ENCODE measurements around the gene NR2F6. TPM values are rescaled to one million over a fixed set of nuclear protein-coding genes. Genes with fewer than 3 reads are reported as not detected.
"Not testable (repeated sequence)": the region's sequence is repeated elsewhere in the genome, so short reads cannot be mapped to it uniquely, and the experiment has no call there.

NR2F6 gene
- total RNA-seq, 1 donor from 2014 or later = 14.4 TPM

DNA sequence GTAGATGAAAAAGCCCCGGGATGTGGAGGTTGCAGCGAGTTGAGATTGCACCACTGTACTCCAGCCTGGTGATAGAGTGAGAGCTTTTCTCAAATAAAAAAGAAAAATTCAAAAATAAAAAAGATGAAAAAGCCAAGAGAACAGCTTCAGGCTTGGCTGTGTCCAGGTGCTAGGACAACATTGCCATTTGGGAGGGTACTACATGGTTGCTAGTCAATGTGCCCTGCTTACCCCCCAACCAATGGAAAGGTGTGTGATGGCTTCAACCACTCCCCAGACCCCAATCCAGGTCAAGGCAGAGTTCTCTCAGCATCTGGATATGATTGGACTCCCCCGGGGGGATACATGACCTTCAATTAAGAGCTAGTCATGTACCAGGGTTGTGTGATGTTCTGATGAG is 33.7 kb upstream of the NR2F6 start:
- no peaks in the 10 kb centered on the region for H3K27me3 Mint-ChIP-seq (ENCODE audit: insufficient read depth)
- peaks cover 4% of the 10 kb centered on the region for H3K4me1 Mint-ChIP-seq (ENCODE audit: low read depth)
- intact Hi-C loops (cut with micrococcal nuclease) = loop anchor here (1.0 kb wide), 1 partner anchor 12 kb away; the partner anchor contains the start of gene BABAM1
- no peak overlapping the region for H3K4me3 Mint-ChIP-seq
- H3K27ac Mint-ChIP-seq = no peak overlapping the region
- no peak for DNase-seq (ENCODE audit: low spot score)
- peaks cover 14% of the 10 kb centered on the region for H3K36me3 Mint-ChIP-seq (ENCODE audit: low read depth)
- no peaks in the 10 kb centered on the region for H3K9me3 Mint-ChIP-seq

DNA sequence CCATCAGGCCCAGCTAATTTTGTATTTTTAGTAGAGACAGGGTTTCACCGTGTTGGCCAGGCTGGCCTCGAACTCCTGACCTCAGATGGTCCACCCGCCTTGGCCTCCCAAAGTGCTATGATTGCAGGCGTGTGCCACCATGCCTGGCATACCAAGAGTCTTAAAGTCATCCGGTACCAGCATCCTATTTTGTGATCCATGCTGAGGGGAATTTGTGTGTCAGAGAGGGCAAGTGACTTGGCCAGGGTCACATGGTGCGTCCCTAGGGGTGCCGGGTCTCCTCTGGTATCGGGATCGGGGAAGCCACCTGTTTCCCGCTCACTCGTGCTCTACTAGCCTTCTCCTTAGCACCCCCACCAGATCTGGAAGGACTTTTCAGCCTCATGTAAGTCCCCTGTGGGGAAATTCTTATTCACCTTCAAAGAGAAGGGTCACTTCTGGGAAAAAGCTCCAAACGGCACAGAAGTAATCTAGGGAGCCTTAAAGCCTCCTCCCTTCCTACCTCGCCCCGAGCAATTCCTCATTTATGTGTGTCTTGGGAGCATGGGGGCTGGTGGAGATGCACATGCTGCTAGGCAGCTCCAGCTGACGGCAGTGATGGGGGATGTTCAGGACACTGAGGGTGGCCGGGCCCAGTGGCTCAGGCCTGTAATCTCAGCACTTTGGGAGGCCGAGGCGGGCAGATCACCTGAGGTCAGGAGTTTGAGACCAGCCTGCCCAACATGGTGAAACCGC is 29.9 kb upstream of the NR2F6 start:
- no peak for DNase-seq (ENCODE audit: low spot score)
- H3K4me3 Mint-ChIP-seq = no peak overlapping the region
- no peaks in the 10 kb centered on the region for H3K9me3 Mint-ChIP-seq
- peaks cover 14% of the 10 kb centered on the region for H3K36me3 Mint-ChIP-seq (ENCODE audit: low read depth)
- intact Hi-C loops (cut with micrococcal nuclease) = no loop called here
- H3K27ac Mint-ChIP-seq = no peak overlapping the region
- H3K27me3 Mint-ChIP-seq (ENCODE audit: insufficient read depth) = no peaks in the 10 kb centered on the region
- no peaks in the 10 kb centered on the region for H3K4me1 Mint-ChIP-seq (ENCODE audit: low read depth)

DNA sequence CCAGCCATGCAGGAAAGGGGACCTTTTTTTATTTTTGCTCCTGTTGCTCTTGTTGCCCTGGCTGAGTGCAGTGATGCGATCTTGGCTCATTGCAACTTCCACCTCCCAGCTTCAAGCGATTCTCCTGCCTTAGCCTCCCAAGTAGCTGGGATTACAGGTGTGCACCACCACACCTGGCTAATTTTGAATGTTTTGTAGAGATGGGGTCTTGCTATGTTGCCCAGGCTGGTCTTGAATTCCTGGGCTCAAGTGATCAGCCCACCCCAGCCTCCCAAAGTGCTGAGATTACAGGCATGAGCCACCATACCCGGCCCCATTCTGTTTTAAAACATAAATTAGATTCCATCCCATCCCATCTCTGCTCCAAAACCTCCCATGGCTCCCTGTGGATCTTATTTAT is 29.2 kb upstream of the NR2F6 start:
- H3K36me3 Mint-ChIP-seq (ENCODE audit: low read depth) = peaks cover 17% of the 10 kb centered on the region
- intact Hi-C loops (cut with micrococcal nuclease); H3K27ac Mint-ChIP-seq: not testable (repeated sequence)

DNA sequence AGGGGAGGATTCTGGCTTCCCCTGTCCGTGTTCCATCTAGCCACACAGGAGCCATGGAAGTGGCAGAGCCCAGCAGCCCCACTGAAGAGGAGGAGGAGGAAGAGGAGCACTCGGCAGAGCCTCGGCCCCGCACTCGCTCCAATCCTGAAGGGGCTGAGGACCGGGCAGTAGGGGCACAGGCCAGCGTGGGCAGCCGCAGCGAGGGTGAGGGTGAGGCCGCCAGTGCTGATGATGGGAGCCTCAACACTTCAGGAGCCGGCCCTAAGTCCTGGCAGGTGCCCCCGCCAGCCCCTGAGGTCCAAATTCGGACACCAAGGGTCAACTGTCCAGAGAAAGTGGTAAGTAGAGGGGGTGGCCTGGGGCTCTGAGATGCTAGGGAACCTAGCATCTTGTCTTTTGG is 23.0 kb upstream of the NR2F6 start:
- intact Hi-C loops (cut with micrococcal nuclease) = no loop called here
- no peak for DNase-seq (ENCODE audit: low spot score)
- Mint-ChIP-seq H3K36me3 (ENCODE audit: low read depth) (peaks cover 3% of the 10 kb centered on the region), H3K4me3 (peak overlapping the region; percentile 89), H3K4me1 (ENCODE audit: low read depth) (peaks cover 16% of the 10 kb centered on the region), H3K27me3 (ENCODE audit: insufficient read depth) (no peaks in the 10 kb centered on the region), H3K27ac (no peak overlapping the region), H3K9me3 (no peaks in the 10 kb centered on the region)

More for the DNA sequence above, 29.2 kb upstream of the NR2F6 start:
- not testable (repeated sequence) for H3K4me1 Mint-ChIP-seq (ENCODE audit: low read depth); DNase-seq (ENCODE audit: low spot score); H3K27me3 Mint-ChIP-seq (ENCODE audit: insufficient read depth); H3K4me3 Mint-ChIP-seq; H3K9me3 Mint-ChIP-seq

DNA sequence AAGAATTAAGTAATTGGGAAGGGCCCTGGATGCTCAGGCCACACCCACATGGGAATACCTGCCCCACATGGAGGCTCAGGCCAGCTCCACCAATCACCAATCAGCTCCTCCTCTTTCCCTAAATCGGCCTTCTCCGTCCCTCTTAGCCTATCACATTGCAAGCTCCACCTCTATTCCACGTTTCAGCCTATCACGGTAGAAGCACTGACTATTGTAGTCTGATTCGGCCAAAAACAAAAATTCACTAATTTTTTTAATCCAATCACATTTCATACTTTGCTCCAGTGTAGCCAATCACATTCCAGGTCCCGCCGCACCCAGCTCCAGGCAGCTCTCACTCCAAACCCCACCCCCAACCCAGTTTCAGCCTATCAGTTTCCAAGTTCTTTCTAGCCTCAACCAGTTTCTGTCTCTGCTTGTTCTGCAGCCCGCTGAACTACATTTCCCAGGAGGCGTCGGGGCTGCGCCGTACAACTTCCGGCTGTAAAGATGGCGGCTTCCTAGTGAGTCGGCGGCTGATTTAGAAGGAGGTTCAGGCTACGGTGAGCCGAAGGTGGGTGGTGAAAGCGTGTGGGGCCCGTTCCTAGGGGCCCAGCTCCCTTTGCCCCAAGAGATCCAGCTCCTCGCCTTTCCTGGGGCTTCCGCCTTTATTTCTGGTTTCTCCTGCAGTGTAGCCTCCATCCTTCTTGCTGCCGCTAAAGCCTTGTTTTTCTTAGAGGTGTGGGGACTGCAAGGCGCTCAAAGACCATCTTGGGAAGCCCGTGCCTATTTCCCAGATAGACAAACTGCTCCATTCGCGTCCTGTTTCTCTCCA is 21.5 kb upstream of the NR2F6 start, which contains the start of gene BABAM1:
Gene BABAM1, plus strand, starts transcription at position 469 of the 814 bp plus-strand sequence. CDS start 1,364 bp downstream, outside the sequence.
- H3K36me3 Mint-ChIP-seq (ENCODE audit: low read depth) = peaks cover 3% of the 10 kb centered on the region
- peaks cover 16% of the 10 kb centered on the region for H3K4me1 Mint-ChIP-seq (ENCODE audit: low read depth)
- peak; percentile 96 for DNase-seq (ENCODE audit: low spot score)
- peak within 1 kb of the TSS; percentile 96 for H3K27ac Mint-ChIP-seq
- no peaks in the 10 kb centered on the region for H3K9me3 Mint-ChIP-seq
- intact Hi-C loops (cut with micrococcal nuclease) = loop anchor here (1.0 to 2.0 kb wide), 13 partner anchors 12 to 695 kb away; partner anchors contain the start of genes ANO8, DDA1, HAUS8 and MRPL34
- H3K4me3 Mint-ChIP-seq = peak within 1 kb of the TSS; percentile 89
- no peaks in the 10 kb centered on the region for H3K27me3 Mint-ChIP-seq (ENCODE audit: insufficient read depth)

DNA sequence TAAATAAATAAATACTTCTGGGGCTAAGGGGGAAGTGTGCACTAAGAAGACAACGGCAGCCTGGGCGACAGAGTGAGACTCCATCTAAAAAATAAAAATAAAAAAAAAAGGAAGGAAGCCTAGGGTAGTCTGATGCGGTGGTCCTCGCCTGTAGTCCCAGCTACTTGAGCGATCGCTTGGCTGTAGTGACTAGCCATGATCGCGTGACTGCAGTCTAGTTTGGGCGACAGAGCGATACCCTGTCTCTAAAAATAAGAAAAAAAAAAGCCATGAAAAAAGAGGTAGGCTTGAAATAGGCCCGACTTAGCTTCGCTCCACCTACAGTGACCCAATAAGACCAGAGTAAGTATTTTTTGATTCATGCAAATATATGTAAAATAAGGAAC is 20.9 kb upstream of the NR2F6 start:
- intact Hi-C loops (cut with micrococcal nuclease) = loop anchor here (2.0 kb wide), 1 partner anchor 32 kb away; no protein-coding TSS in a partner anchor
- DNase-seq (ENCODE audit: low spot score) = no peak
- Mint-ChIP-seq H3K4me1 (ENCODE audit: low read depth) (peaks cover 16% of the 10 kb centered on the region), H3K4me3 (peak overlapping the region; percentile 89), H3K36me3 (ENCODE audit: low read depth) (peaks cover 3% of the 10 kb centered on the region), H3K27me3 (ENCODE audit: insufficient read depth) (no peaks in the 10 kb centered on the region), H3K9me3 (no peaks in the 10 kb centered on the region), H3K27ac (peak overlapping the region; percentile 96)

DNA sequence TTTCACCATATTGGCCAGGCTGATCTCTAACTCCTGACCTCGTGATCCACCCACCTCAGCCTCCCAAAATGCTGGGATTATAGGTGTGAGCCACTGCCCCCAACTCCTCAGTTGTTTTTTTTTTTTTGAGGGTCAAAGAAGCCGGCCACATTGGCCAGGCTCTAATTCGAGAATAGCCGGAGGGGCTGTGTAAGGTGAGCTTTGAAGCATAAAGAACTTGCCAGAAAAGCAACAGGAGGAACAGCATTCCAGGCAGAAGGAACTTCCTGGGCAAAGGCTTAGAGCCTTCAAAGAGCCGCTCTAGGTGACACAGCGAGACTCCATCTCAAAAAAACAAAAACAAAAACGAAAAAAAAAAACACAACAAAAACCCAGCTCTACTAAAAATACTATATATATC is 20.3 kb upstream of the NR2F6 start:
- no peak overlapping the region for H3K27ac Mint-ChIP-seq
- peaks cover 3% of the 10 kb centered on the region for H3K36me3 Mint-ChIP-seq (ENCODE audit: low read depth)
- H3K4me1 Mint-ChIP-seq (ENCODE audit: low read depth) = peaks cover 17% of the 10 kb centered on the region
- no peaks in the 10 kb centered on the region for H3K9me3 Mint-ChIP-seq
- no peaks in the 10 kb centered on the region for H3K27me3 Mint-ChIP-seq (ENCODE audit: insufficient read depth)
- DNase-seq (ENCODE audit: low spot score) = no peak
- H3K4me3 Mint-ChIP-seq = no peak overlapping the region
- intact Hi-C loops (cut with micrococcal nuclease) = loop anchor here (2.0 kb wide), 1 partner anchor 31 kb away; no protein-coding TSS in a partner anchor

DNA sequence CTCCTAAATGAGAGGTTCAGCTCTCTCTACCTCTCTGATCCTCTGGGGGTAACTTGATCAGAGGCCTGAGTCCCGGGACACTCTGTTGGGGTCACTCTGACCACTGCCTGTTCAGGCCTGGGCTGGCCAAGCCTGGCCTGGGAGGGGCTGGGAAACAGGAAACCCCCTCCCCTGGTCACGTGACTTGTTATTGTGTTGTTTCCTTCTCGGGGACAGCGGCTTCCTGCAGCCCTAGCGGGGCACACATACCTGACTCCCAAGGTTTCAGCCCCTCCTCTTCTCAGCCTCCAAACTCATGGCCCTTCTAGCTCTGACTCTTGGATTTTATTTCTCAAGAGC is 18.9 kb upstream of the NR2F6 start, which contains the start of gene USHBP1:
Gene USHBP1, minus strand, starts transcription at position 105 of the 339 bp plus-strand sequence. CDS start 446 bp downstream, outside the sequence.
- Mint-ChIP-seq H3K27ac (no peak within 1 kb of the TSS), H3K36me3 (ENCODE audit: low read depth) (no peaks in the 10 kb centered on the region), H3K4me3 (no peak within 1 kb of the TSS), H3K9me3 (no peaks in the 10 kb centered on the region), H3K27me3 (ENCODE audit: insufficient read depth) (no peaks in the 10 kb centered on the region), H3K4me1 (ENCODE audit: low read depth) (peaks cover 23% of the 10 kb centered on the region)
- no peak for DNase-seq (ENCODE audit: low spot score)
- intact Hi-C loops (cut with micrococcal nuclease) = no loop called here

DNA sequence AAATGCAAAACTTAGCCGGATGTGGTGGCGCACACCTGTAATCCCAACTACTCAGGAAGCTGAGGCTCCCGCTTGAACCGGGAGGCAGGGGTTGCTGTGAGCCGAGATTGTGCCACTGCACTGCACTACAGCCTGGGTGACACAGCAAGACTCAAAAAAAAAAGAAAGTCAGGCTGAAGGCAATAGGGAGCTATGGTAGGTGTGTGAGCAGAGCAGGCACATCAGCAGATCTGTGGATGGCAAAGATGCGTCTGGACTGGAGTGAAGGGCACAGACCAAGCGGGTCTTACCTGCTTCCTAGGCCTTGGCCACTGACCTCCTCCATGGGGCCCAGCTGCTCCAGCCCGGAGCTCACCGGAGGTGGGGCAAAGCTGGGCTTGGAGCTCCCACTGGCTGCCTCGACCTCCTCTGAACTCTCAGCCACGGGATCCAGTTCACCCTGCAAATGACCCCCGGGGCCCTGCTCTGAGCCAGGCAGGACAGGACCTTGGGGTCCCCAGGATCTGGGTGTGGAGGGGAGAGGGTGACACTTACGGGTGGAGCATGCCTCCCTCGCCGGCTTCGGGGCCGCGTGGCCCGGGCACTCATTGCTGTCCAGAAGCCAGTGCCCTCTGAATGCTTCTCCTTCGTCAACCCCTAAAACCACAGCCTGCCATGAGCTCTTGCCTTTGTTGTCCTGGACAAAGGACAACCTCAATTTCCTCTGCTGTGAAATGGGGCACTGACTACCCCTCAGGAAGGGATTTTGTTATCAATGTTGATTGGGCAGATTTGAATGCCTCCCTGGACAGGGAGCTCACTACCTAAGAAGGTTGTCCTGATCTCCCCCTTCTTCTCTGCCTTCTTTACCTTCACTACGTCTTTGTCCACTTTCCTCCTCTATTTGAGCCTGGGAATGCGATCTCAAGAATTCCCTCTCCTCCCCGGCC is 18.3 kb upstream of the NR2F6 start:
- Mint-ChIP-seq H3K27me3 (ENCODE audit: insufficient read depth) (no peaks in the 10 kb centered on the region), H3K9me3 (no peaks in the 10 kb centered on the region), H3K27ac (no peak overlapping the region), H3K4me1 (ENCODE audit: low read depth) (peaks cover 23% of the 10 kb centered on the region), H3K36me3 (ENCODE audit: low read depth) (no peaks in the 10 kb centered on the region), H3K4me3 (no peak overlapping the region)
- intact Hi-C loops (cut with micrococcal nuclease) = no loop called here
- no peak for DNase-seq (ENCODE audit: low spot score)

DNA sequence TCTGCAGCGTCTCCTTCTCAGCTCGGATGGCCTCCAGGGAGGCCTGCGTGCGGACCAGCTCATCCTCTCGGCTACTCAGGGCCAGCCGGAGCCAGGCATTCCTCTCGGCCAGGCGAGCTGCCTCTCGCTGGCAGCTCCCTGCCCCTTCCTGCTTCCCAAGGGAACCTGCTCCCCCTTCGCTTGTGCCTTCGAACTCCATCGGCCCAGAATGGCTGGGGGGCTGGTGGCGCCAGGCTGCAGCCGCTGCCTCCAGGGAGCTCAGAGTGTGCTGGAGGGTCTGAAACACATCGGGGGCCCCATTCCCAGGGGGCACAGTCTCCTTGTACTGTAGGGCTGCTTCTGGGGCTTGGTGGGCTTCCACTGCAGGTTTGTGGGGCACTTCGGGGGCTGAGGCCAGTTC is 16.8 kb upstream of the NR2F6 start:
- Mint-ChIP-seq H3K4me3 (no peak overlapping the region), H3K36me3 (ENCODE audit: low read depth) (no peaks in the 10 kb centered on the region), H3K27ac (no peak overlapping the region), H3K4me1 (ENCODE audit: low read depth) (peaks cover 18% of the 10 kb centered on the region), H3K27me3 (ENCODE audit: insufficient read depth) (no peaks in the 10 kb centered on the region), H3K9me3 (no peaks in the 10 kb centered on the region)
- DNase-seq (ENCODE audit: low spot score) = no peak
- intact Hi-C loops (cut with micrococcal nuclease) = no loop called here

DNA sequence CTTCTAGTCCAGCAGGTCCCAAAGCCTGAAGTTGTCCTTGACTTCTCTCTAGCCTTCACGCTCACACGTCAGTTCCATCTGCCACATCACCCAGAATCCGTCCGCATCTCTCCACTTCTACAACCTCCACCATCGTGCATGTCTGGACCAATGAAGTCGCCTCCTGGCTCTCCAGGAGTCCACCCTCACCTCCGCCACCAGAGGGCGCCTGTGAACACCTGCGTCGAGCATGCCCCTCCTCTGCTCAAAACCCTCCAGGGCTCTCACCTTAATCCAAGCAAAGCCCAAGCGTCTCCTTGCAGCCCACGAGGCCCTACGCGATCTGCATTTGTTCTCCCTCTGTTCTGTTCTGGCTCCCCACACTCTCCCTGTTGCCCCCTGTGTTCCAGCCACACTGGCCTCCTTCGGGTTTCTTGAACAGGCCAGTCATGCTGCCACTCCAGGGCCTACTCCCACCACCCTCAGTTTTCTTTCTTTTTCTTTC is 15.2 kb upstream of the NR2F6 start:
- Mint-ChIP-seq H3K4me1 (ENCODE audit: low read depth) (peaks cover 12% of the 10 kb centered on the region), H3K4me3 (no peak overlapping the region), H3K9me3 (no peaks in the 10 kb centered on the region), H3K36me3 (ENCODE audit: low read depth) (no peaks in the 10 kb centered on the region), H3K27ac (no peak overlapping the region), H3K27me3 (ENCODE audit: insufficient read depth) (no peaks in the 10 kb centered on the region)
- intact Hi-C loops (cut with micrococcal nuclease) = loop anchor here (1.0 kb wide), 2 partner anchors 21 to 194 kb away; no protein-coding TSS in a partner anchor
- DNase-seq (ENCODE audit: low spot score) = peak; percentile 80

DNA sequence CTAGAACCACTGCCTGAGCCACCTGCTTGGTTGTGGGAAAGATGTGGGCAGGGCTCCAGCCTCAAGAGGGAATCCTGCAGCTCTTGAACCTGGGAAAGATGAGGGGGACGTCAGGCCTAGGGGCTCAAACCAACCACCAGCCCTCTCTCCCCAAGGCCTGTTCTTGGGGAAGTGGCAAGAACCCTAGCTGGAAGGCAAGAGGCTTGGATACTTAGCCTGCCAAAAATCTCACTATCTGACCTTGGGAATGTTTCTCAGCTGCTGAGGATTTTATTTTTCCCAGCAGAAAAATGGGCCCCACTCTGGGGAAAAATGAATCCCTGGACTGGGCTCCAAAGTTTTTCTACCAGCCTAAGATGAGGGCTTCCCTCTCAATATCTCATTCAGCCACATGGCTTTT is 14.2 kb upstream of the NR2F6 start:
- Mint-ChIP-seq H3K9me3 (no peaks in the 10 kb centered on the region), H3K27ac (no peak overlapping the region), H3K4me1 (ENCODE audit: low read depth) (peaks cover 11% of the 10 kb centered on the region), H3K36me3 (ENCODE audit: low read depth) (no peaks in the 10 kb centered on the region), H3K27me3 (ENCODE audit: insufficient read depth) (no peaks in the 10 kb centered on the region), H3K4me3 (no peak overlapping the region)
- no peak for DNase-seq (ENCODE audit: low spot score)
- intact Hi-C loops (cut with micrococcal nuclease) = loop anchor here (1.0 kb wide), 2 partner anchors 22 to 193 kb away; no protein-coding TSS in a partner anchor
